ENCODE measurements around the gene CTSS. TPM values are rescaled to one million over a fixed set of nuclear protein-coding genes. Genes with fewer than 3 reads are reported as not detected.
A peak's percentile ranks its signal among the peaks of the same experiment; 100 is the strongest.

Gene CTSS
- total RNA-seq = 1,000 to 10,000 TPM in 1 of 5 experiments, 100 to 1,000 TPM in 3, 10 to 100 TPM in 1; 91.1 to 1,020 (median 106) TPM
- 100 to 1,000 TPM; 102 to 131 TPM for polyA plus RNA-seq
- total RNA-seq = 80.0 reads per million, percentile 80 among the genes with 10 or more reads in this experiment

GRCh38 chr1:150765296-150765976 lies at the start of gene CTSS:
CTSS (minus strand) TSS chr1:150765778; CDS start chr1:150764763, 1,015 bp downstream.
- peak within 1 kb of the TSS; percentile 60 for H3K4me3 ChIP-seq (ENCODE audit: low read length)
- ChIA-PET CTCF (interaction anchor here (0.6 to 1.3 kb wide), 5 partner anchors 157 to 252 kb away, joined by 3 to 5 read pairs (median 4); partner anchors contain the start of gene MINDY1), POLR2A (interaction anchor here (0.6 to 2.8 kb wide), 10 partner anchors 12 to 1023 kb away, joined by 3 to 14 read pairs (median 4); partner anchors contain the start of genes GOLPH3L and RPRD2)
- Mint-ChIP-seq H3K27ac (peak within 1 kb of the TSS; percentile 83 to 99 (median 96)), H3K36me3 (peaks cover 5 to 28% (median 19%) of the 10 kb centered on the region in 5 donors), H3K27me3 (peaks cover 0 to 8% (median 0%) of the 10 kb centered on the region in 5 donors), H3K4me1 (peaks cover 36 to 68% (median 52%) of the 10 kb centered on the region in 7 donors), H3K9me3 (peaks cover 0 to 2% (median 0%) of the 10 kb centered on the region in 11 donors), H3K4me3 (peak within 1 kb of the TSS; percentile 87 to 98 (median 93))
- peak within 1 kb of the TSS; percentile 82 for H3K27ac ChIP-seq (ENCODE audit: low read depth, low read length)
- H3K27me3 ChIP-seq (ENCODE audit: control insufficient read depth in 2 of 2, insufficient read depth in 2 of 2, low read length in 2 of 2) = no peaks in the 10 kb centered on the region
- H3K9me3 ChIP-seq (ENCODE audit: control insufficient read depth in 2 of 3, low read length in 3 of 3) = no peaks in the 10 kb centered on the region
- peaks cover 9 to 15% of the 10 kb centered on the region in 2 donors for H3K4me1 ChIP-seq (ENCODE audit: control insufficient read depth in 2 of 2, insufficient read depth in 2 of 2, low read length in 2 of 2)
- intact Hi-C loops (cut with micrococcal nuclease) = loop anchor here (1.0 to 10.0 kb wide), 9 partner anchors 49 to 203 kb away; partner anchors contain the start of genes GOLPH3L (in 2 of the 2), ARNT (in 1 of the 2), ENSA (in 1 of the 2) and SETDB1 (in 1 of the 2)
- ATAC-seq = peak; percentile 86
- peaks cover 0 to 6% (median 0%) of the 10 kb centered on the region in 3 experiments for H3K36me3 ChIP-seq (ENCODE audit: control insufficient read depth in 2 of 3, insufficient read depth in 3 of 3, low read length in 3 of 3)
- peak in 6 of 9 donors; percentile 37 to 55 (median 43) for DNase-seq

GRCh38 chr1:150813028-150813707 lies 47.6 kb upstream of the CTSS start:
- Mint-ChIP-seq H3K4me3 (no peak overlapping the region), H3K36me3 (peaks cover 9 to 30% (median 11%) of the 10 kb centered on the region in 5 donors), H3K27me3 (no peaks in the 10 kb centered on the region), H3K9me3 (no peaks in the 10 kb centered on the region), H3K27ac (no peak overlapping the region), H3K4me1 (peaks cover 1 to 7% (median 2%) of the 10 kb centered on the region in 7 donors)
- DNase-seq = no peak
- ChIA-PET POLR2A (interaction anchor here (0.6 to 0.7 kb wide), 2 partner anchors 127 to 324 kb away, joined by 3 to 5 read pairs; no protein-coding TSS in a partner anchor), CTCF (no interaction called here)
- intact Hi-C loops (cut with micrococcal nuclease) = loop anchor here (5.0 to 10.0 kb wide), 2 partner anchors 48 to 351 kb away; partner anchors contain the start of gene CTSS (in 1 of the 2)
- Histone ChIP-seq H3K4me3 (ENCODE audit: low read length) (no peak overlapping the region), H3K4me1 (ENCODE audit: control insufficient read depth in 2 of 2, insufficient read depth in 2 of 2, low read length in 2 of 2) (no peaks in the 10 kb centered on the region), H3K36me3 (ENCODE audit: control insufficient read depth in 2 of 3, insufficient read depth in 3 of 3, low read length in 3 of 3) (peaks cover 6 to 72% (median 28%) of the 10 kb centered on the region in 3 experiments), H3K27me3 (ENCODE audit: control insufficient read depth in 2 of 2, insufficient read depth in 2 of 2, low read length in 2 of 2) (no peaks in the 10 kb centered on the region), H3K9me3 (ENCODE audit: control insufficient read depth in 2 of 3, low read length in 3 of 3) (no peaks in the 10 kb centered on the region), H3K27ac (ENCODE audit: low read depth, low read length) (no peak overlapping the region)
- peak; percentile 61 for ATAC-seq

GRCh38 chr1:150810958-150811659 lies 45.5 kb upstream of the CTSS start:
- ChIA-PET POLR2A (no interaction called here), CTCF (no interaction called here)
- Histone ChIP-seq H3K27me3 (ENCODE audit: control insufficient read depth in 2 of 2, insufficient read depth in 2 of 2, low read length in 2 of 2) (no peaks in the 10 kb centered on the region), H3K4me3 (ENCODE audit: low read length) (no peak overlapping the region), H3K36me3 (ENCODE audit: control insufficient read depth in 2 of 3, insufficient read depth in 3 of 3, low read length in 3 of 3) (peaks cover 6 to 54% (median 20%) of the 10 kb centered on the region in 3 experiments), H3K9me3 (ENCODE audit: control insufficient read depth in 2 of 3, low read length in 3 of 3) (no peaks in the 10 kb centered on the region), H3K4me1 (ENCODE audit: control insufficient read depth in 2 of 2, insufficient read depth in 2 of 2, low read length in 2 of 2) (peaks cover 0 to 9% of the 10 kb centered on the region in 2 donors), H3K27ac (ENCODE audit: low read depth, low read length) (no peak overlapping the region)
- H3K4me3 Mint-ChIP-seq = no peak overlapping the region
- no peaks in the 10 kb centered on the region for H3K9me3 Mint-ChIP-seq
- DNase-seq = no peak
- no peak for ATAC-seq
- peaks cover under 1 to 19% (median 6%) of the 10 kb centered on the region in 5 donors for H3K36me3 Mint-ChIP-seq
- intact Hi-C loops (cut with micrococcal nuclease) = loop anchor here (5.0 to 10.0 kb wide), 2 partner anchors 46 to 349 kb away; partner anchors contain the start of gene CTSS (in 1 of the 2)
- H3K4me1 Mint-ChIP-seq = peaks cover 13 to 26% (median 23%) of the 10 kb centered on the region in 7 donors
- H3K27me3 Mint-ChIP-seq = no peaks in the 10 kb centered on the region
- H3K27ac Mint-ChIP-seq = no peak overlapping the region

GRCh38 chr1:150809651-150810050 lies 44.1 kb upstream of the CTSS start:
- no peaks in the 10 kb centered on the region for H3K27me3 Mint-ChIP-seq
- H3K36me3 Mint-ChIP-seq = peaks cover 0 to 14% (median 6%) of the 10 kb centered on the region in 5 donors
- Histone ChIP-seq H3K27ac (ENCODE audit: low read depth, low read length) (no peak overlapping the region), H3K9me3 (ENCODE audit: control insufficient read depth in 2 of 3, low read length in 3 of 3) (no peaks in the 10 kb centered on the region), H3K27me3 (ENCODE audit: control insufficient read depth in 2 of 2, insufficient read depth in 2 of 2, low read length in 2 of 2) (no peaks in the 10 kb centered on the region), H3K4me3 (ENCODE audit: low read length) (no peak overlapping the region), H3K4me1 (ENCODE audit: control insufficient read depth in 2 of 2, insufficient read depth in 2 of 2, low read length in 2 of 2) (peaks cover 0 to 9% of the 10 kb centered on the region in 2 donors), H3K36me3 (ENCODE audit: control insufficient read depth in 2 of 3, insufficient read depth in 3 of 3, low read length in 3 of 3) (peaks cover 6 to 46% (median 16%) of the 10 kb centered on the region in 3 experiments)
- ATAC-seq = no peak
- ChIA-PET POLR2A (no interaction called here), CTCF (no interaction called here)
- no peaks in the 10 kb centered on the region for H3K9me3 Mint-ChIP-seq
- DNase-seq = no peak
- peaks cover 13 to 27% (median 23%) of the 10 kb centered on the region in 7 donors for H3K4me1 Mint-ChIP-seq
- H3K27ac Mint-ChIP-seq = peak overlapping the region in 1 of 9 donors; percentile 2
- intact Hi-C loops (cut with micrococcal nuclease) = loop anchor here (5.0 to 10.0 kb wide), 2 partner anchors 45 to 347 kb away; partner anchors contain the start of gene CTSS (in 1 of the 2)
- no peak overlapping the region for H3K4me3 Mint-ChIP-seq

GRCh38 chr1:150808846-150809245 lies 43.3 kb upstream of the CTSS start:
- no peak for ATAC-seq
- Mint-ChIP-seq H3K9me3 (no peaks in the 10 kb centered on the region), H3K36me3 (peaks cover 0 to 12% (median 4%) of the 10 kb centered on the region in 5 donors)

More at GRCh38 chr1:150808846-150809245, 43.3 kb upstream of the CTSS start:
- intact Hi-C loops (cut with micrococcal nuclease) = no loop called here
- peaks cover 13 to 27% (median 23%) of the 10 kb centered on the region in 7 donors for H3K4me1 Mint-ChIP-seq
- no peak overlapping the region for H3K4me3 Mint-ChIP-seq
- CTCF ChIA-PET = no interaction called here
- Histone ChIP-seq H3K4me1 (ENCODE audit: control insufficient read depth in 2 of 2, insufficient read depth in 2 of 2, low read length in 2 of 2) (peaks cover 0 to 9% of the 10 kb centered on the region in 2 donors), H3K27ac (ENCODE audit: low read depth, low read length) (no peak overlapping the region), H3K9me3 (ENCODE audit: control insufficient read depth in 2 of 3, low read length in 3 of 3) (no peaks in the 10 kb centered on the region), H3K4me3 (ENCODE audit: low read length) (no peak overlapping the region), H3K36me3 (ENCODE audit: control insufficient read depth in 2 of 3, insufficient read depth in 3 of 3, low read length in 3 of 3) (peaks cover 6 to 38% (median 12%) of the 10 kb centered on the region in 3 experiments), H3K27me3 (ENCODE audit: control insufficient read depth in 2 of 2, insufficient read depth in 2 of 2, low read length in 2 of 2) (no peaks in the 10 kb centered on the region)
- DNase-seq = no peak
- H3K27me3 Mint-ChIP-seq = no peaks in the 10 kb centered on the region
- no peak overlapping the region for H3K27ac Mint-ChIP-seq
- POLR2A ChIA-PET = no interaction called here

Data from naive thymus-derived CD4-positive, alpha-beta T cell (primary cell).